Measurements from ENCODE around the gene CLIC1.

GRCh38 chr6:31708224-31708623 is 28.1 kb downstream of the CLIC1 start:
- no peak for TF ChIP-seq POLR2A (IDR thresholded peaks at IDR 0.05; ENCODE audit: low read depth, low read length)
- no peak for TF ChIP-seq IRF3 (IDR thresholded peaks at IDR 0.05)
- TF ChIP-seq SREBF2 (IDR thresholded peaks at IDR 0.05; ENCODE audit: low read length) = no peak
- TF ChIP-seq JUNB (IDR thresholded peaks at IDR 0.05) = no peak
- TF ChIP-seq NFIC (IDR thresholded peaks at IDR 0.05; ENCODE audit: low read depth, low read length) = no peak
- TF ChIP-seq SIN3A (IDR thresholded peaks at IDR 0.05; ENCODE audit: low read depth, low read length) = no peak
- no peak for TF ChIP-seq NFYB (IDR thresholded peaks at IDR 0.05; ENCODE audit: insufficient read depth, low read depth, low read length)
- TF ChIP-seq CTCF (IDR thresholded peaks at IDR 0.05 in 2 of 3, conservative IDR thresholded peaks at IDR 0.05 in 1 of 3; ENCODE audit: control insufficient read depth in 2 of 3, extremely low read depth in 1 of 3, insufficient read depth in 1 of 3, low read depth in 3 of 3, low read length in 3 of 3) = no peak
- no peak for TF ChIP-seq RB1 (IDR thresholded peaks at IDR 0.05; ENCODE audit: borderline replicate concordance)
- no peak for TF ChIP-seq EP300 (IDR thresholded peaks at IDR 0.05; ENCODE audit: borderline replicate concordance in 1 of 2, control insufficient read depth in 1 of 2, low read depth in 2 of 2, low read length in 2 of 2)

Data from GM12878 (cell line).